Right lobe of liver (tissue), 6 donors: Measurements from ENCODE around the gene GKN2. TPM values are rescaled to one million over a fixed set of nuclear protein-coding genes. Genes with fewer than 3 reads are reported as not detected.

Experiments used
- ATAC-seq, 4 donors: fragments of 200-7000 bp; cut with Tn5 transposase; one replicate each; pipeline ENCODE4 v1.9.1; 2020; ENCODE audit warnings: mild to moderate bottlenecking in 4 of 4, moderate library complexity in 4 of 4
- DNase-seq, 3 donors: peaks; one replicate each; pipeline ENCODE4 v3.0.0-alpha.2; 2020
- H3K27ac ChIP-seq, 3 donors: fragments of 200-600 bp; one replicate each; pipeline ENCODE4 v1.8.0; 2022
- H3K27me3 ChIP-seq, 2 donors: fragments of 200-600 bp; one replicate each; pipeline ENCODE4 v1.8.0; 2022
- H3K36me3 ChIP-seq, 4 donors: fragments of 200-600 bp; sonication (generic) in 1 of 4; one replicate each; pipeline versions ENCODE4 v1.5.1 to v1.8.0; 2017 to 2022; ENCODE audit warnings: control low read depth in 1 of 4
- H3K4me1 ChIP-seq, 4 donors: fragments of 200-600 bp; sonication (generic) in 1 of 4; one replicate each; pipeline versions ENCODE4 v1.5.1 to v1.8.0; 2017 to 2022; ENCODE audit warnings: control low read depth in 1 of 4
- H3K4me3 ChIP-seq, 3 donors: fragments of 200-600 bp; one replicate each; pipeline ENCODE4 v1.8.0; 2022
- H3K9me3 ChIP-seq, 4 donors: fragments of 200-600 bp; sonication (generic) in 1 of 4; one replicate each; pipeline versions ENCODE4 v1.5.1 to v1.8.0; 2017 to 2022; ENCODE audit warnings: control low read depth in 1 of 4
- CTCF ChIP-seq, 4 donors: fragments of 200-600 bp in 3 of 4; fragments of 450-650 bp in 1 of 4; IDR thresholded peaks; one replicate each; pipeline versions ENCODE4 v1.5.1 to v1.8.0; 2016 to 2022; ENCODE audit warnings: antibody characterized with exemption in 4 of 4, mild to moderate bottlenecking in 2 of 4
- POLR2A ChIP-seq: fragments of 450-650 bp; IDR thresholded peaks from one replicate; pipeline ENCODE4 v1.6.1; 2017; ENCODE audit warnings: antibody characterized with exemption, mild to moderate bottlenecking
- WGBS: methylation state at CpG from one replicate; pipeline ENCODE4 v1.1.6; 2018; ENCODE audit warnings: low coverage, low lambda C conversion rate; ENCODE audit not compliant: insufficient coverage; ENCODE audit errors: missing lambda C conversion rate; 5-methylcytosine and 5-hydroxymethylcytosine counted together
- intact Hi-C, 2 donors: fragments of 100-400 bp; cut with DNase I; formaldehyde crosslinking; loops; one replicate each; pipeline versions ENCODE4 v1.11.2 to v1.14.1; 2022
- total RNA-seq, 6 experiments: library from RNA; depleted of rRNA in 2 of 6; stranded (reverse); fragments of >200 nt in 2 of 6; fragmentation: NEBNext Ultra II Directional in 3 of 6; extraction: Animal tissue kit (Norgen Biotek cat#: 25700) in 3 of 6; gene quantifications; one replicate each; pipeline versions ENCODE4 v1.1.0 to v1.2.4, GENCODE V29; 2016 to 2023
- donor health status: DM: no; HTN: yes; CAD: no.
- donor health status: DM: no; HTN: no; CAD: no.
- donor health status: DM: no; HTN: no; CAD: no.
- donor health status: DM: no; HTN: yes; CAD: no.
- donor health status: DM: no; HTN: yes; CAD: no.

The GKN2 gene
- total RNA-seq, 6 experiments from 2014 or later = not detected

GRCh38 chr2:68936427-68936826 lies 16.3 kb downstream of the GKN2 start:
- intact Hi-C loops = no loop called here
- 35% methylated on average over 2 of the region's 2 CpGs for WGBS
- H3K27ac ChIP-seq = no peak overlapping the region
- no peaks in the 10 kb centered on the region for H3K4me1 ChIP-seq
- no peak overlapping the region for H3K4me3 ChIP-seq
- ATAC-seq (peak in 1 of 4 donors; percentile 30), DNase-seq (no peak)
- no peak for TF ChIP-seq POLR2A
- TF ChIP-seq CTCF (IDR thresholded peaks at IDR 0.05) = no peak
- H3K36me3 ChIP-seq = no peaks in the 10 kb centered on the region
- H3K9me3 ChIP-seq = no peaks in the 10 kb centered on the region
- no peaks in the 10 kb centered on the region for H3K27me3 ChIP-seq

DNA sequence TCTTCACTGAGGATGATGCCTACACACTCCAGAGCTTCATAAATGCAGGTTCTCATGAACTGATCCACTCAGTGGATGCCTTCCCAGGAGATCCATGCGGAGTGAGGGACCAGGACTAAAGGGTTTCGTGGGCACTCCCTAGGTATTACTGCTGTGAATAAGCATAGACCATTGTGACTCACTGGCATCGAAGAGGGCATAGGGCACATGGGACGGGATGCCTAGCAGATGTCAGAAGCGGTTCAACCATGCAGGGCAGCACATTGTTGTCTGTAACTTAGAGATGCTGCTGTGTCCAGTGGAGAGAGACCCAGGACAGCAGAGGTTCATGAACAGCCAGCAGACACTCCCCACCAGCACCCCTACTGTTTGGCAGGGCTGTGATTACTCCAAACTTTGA lies 17.2 kb downstream of the GKN2 start:
- Histone ChIP-seq H3K27ac (no peak overlapping the region), H3K9me3 (no peaks in the 10 kb centered on the region), H3K4me3 (no peak overlapping the region), H3K27me3 (no peaks in the 10 kb centered on the region), H3K36me3 (no peaks in the 10 kb centered on the region), H3K4me1 (no peaks in the 10 kb centered on the region)
- DNase-seq = no peak
- WGBS = no CpG with 5 or more reads among the region's 5 CpGs
- no peak for ATAC-seq
- intact Hi-C loops = no loop called here
- TF ChIP-seq POLR2A (no peak), CTCF (IDR thresholded peaks at IDR 0.05) (no peak)

DNA sequence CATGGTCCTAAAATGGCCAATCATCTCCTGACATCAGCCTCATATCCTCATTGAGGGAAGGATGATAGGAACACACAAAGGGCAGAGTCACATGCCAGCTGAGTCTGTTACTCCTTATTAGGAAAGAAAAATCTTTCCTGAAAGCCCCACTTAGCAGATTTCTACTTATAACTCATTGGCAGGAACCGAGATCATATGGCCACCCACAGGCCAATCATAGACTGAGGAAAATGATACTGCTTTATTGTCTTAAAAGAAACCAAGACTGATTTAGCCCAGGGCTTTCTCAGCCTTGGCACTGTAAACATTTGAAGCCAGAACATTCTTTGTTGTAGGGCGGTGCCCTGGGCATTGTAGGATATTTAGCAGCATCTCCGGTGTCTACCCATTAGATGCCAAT lies 18.7 kb downstream of the GKN2 start:
- no peaks in the 10 kb centered on the region for H3K4me1 ChIP-seq
- no peak overlapping the region for H3K4me3 ChIP-seq
- intact Hi-C loops = no loop called here
- H3K27ac ChIP-seq = no peak overlapping the region
- H3K9me3 ChIP-seq = no peaks in the 10 kb centered on the region
- H3K27me3 ChIP-seq = no peaks in the 10 kb centered on the region
- DNase-seq = no peak
- TF ChIP-seq POLR2A = no peak
- no peak for TF ChIP-seq CTCF (IDR thresholded peaks at IDR 0.05)
- no peaks in the 10 kb centered on the region for H3K36me3 ChIP-seq
- 68% methylated on average over 3 of the region's 3 CpGs for WGBS
- no peak for ATAC-seq

- intact Hi-C loops = no loop called here
- Histone ChIP-seq H3K27me3 (no peaks in the 10 kb centered on the region), H3K27ac (no peak overlapping the region), H3K9me3 (no peaks in the 10 kb centered on the region), H3K4me1 (no peaks in the 10 kb centered on the region), H3K36me3 (no peaks in the 10 kb centered on the region), H3K4me3 (no peak overlapping the region)
- WGBS = 100% methylated on average over 1 of the region's 4 CpGs
- DNase-seq = no peak
- no peak for ATAC-seq
- no peak for TF ChIP-seq CTCF (IDR thresholded peaks at IDR 0.05)
- TF ChIP-seq POLR2A = no peak
Observed at GRCh38 chr2:68932402-68932801, 20.3 kb downstream of the GKN2 start.

- H3K4me3 ChIP-seq = no peak overlapping the region
- H3K4me1 ChIP-seq = no peaks in the 10 kb centered on the region
- intact Hi-C loops = no loop called here
- H3K9me3 ChIP-seq = no peaks in the 10 kb centered on the region
- DNase-seq = no peak
- no peaks in the 10 kb centered on the region for H3K36me3 ChIP-seq
- 87% methylated on average over 2 of the region's 4 CpGs for WGBS
- TF ChIP-seq POLR2A (no peak), CTCF (IDR thresholded peaks at IDR 0.05) (no peak)
- ATAC-seq = no peak
- H3K27ac ChIP-seq = no peak overlapping the region
- no peaks in the 10 kb centered on the region for H3K27me3 ChIP-seq
Observed at GRCh38 chr2:68931799-68932198, 20.9 kb downstream of the GKN2 start.
